Endodermal cell (in vitro differentiated cells): Measurements from ENCODE around the gene MPPED2. TPM values are rescaled to one million over a fixed set of nuclear protein-coding genes. Genes with fewer than 3 reads are reported as not detected.

ENCODE experiments used
- DNase-seq: peaks from one replicate; pipeline ENCODE4 v3.0.0-alpha.2; 2017
- H3K27ac ChIP-seq: 2 replicates; pipeline ENCODE4 v1.5.1; 2013; ENCODE audit warnings: mild to moderate bottlenecking, low read depth, low read length, moderate library complexity
- H3K27me3 ChIP-seq: 2 replicates; pipeline ENCODE4 v1.6.1; 2013; ENCODE audit warnings: mild to moderate bottlenecking, low read length, moderate library complexity; ENCODE audit not compliant: insufficient read depth, control insufficient read depth, poor library complexity, severe bottlenecking
- H3K36me3 ChIP-seq: 2 replicates; pipeline ENCODE4 v1.7.0; 2013; ENCODE audit warnings: mild to moderate bottlenecking, low read length, moderate library complexity; ENCODE audit not compliant: control insufficient read depth, insufficient read depth
- H3K4me1 ChIP-seq: one replicate; pipeline ENCODE4 v1.7.0; 2013; ENCODE audit warnings: low read length; ENCODE audit not compliant: control insufficient read depth, insufficient read depth
- H3K4me3 ChIP-seq: 2 replicates; pipeline ENCODE4 v1.5.1; 2013; ENCODE audit warnings: mild to moderate bottlenecking, low read length, moderate library complexity
- H3K9ac ChIP-seq: 2 replicates; pipeline ENCODE4 v1.6.1; 2013; ENCODE audit warnings: mild to moderate bottlenecking, low read length, moderate library complexity; ENCODE audit not compliant: poor library complexity, severe bottlenecking; ENCODE audit errors: extremely low read depth
- H3K9me3 ChIP-seq: 2 replicates; pipeline ENCODE4 v1.6.1; 2013; ENCODE audit warnings: mild to moderate bottlenecking, low read length, moderate library complexity; ENCODE audit not compliant: control insufficient read depth
- H3K27ac Mint-ChIP-seq: 2 replicates; pipeline ENCODE4 v1.8.0; 2020; ENCODE audit warnings: mixed read lengths
- H3K27me3 Mint-ChIP-seq: 2 replicates; pipeline ENCODE4 v1.8.0; 2021; ENCODE audit warnings: mild to moderate bottlenecking, mixed read lengths; ENCODE audit not compliant: insufficient read depth
- H3K36me3 Mint-ChIP-seq: 2 replicates; pipeline ENCODE4 v1.8.0; 2020; ENCODE audit warnings: low read depth, mixed read lengths
- H3K4me1 Mint-ChIP-seq: 2 replicates; pipeline ENCODE4 v1.8.0; 2020; ENCODE audit warnings: mixed read lengths
- H3K4me3 Mint-ChIP-seq: 2 replicates; pipeline ENCODE4 v1.8.0; 2020; ENCODE audit warnings: mild to moderate bottlenecking, moderate library complexity, mixed read lengths
- H3K9me3 Mint-ChIP-seq: 2 replicates; pipeline ENCODE4 v1.8.0; 2020; ENCODE audit warnings: mild to moderate bottlenecking, mixed read lengths
- WGBS, 2 experiments: methylation state at CpG; one replicate each; pipeline versions ENCODE4 v1.1.5 to v1.1.7; 2013; ENCODE audit warnings: missing lambda C conversion rate in 2 of 2, mixed read lengths in 1 of 2; ENCODE audit not compliant: insufficient coverage in 1 of 2, insufficient read length in 1 of 2; 5-methylcytosine and 5-hydroxymethylcytosine counted together
- total RNA-seq, 2 donors: library from RNA; stranded (reverse); fragmentation: NEBNext Ultra II Directional in 1 of 2; extraction: Animal tissue kit (Norgen Biotek cat#: 25700) in 1 of 2; gene quantifications; 2 replicates in 1 of 2; 3 replicates in 1 of 2; pipeline ENCODE4 v1.2.1, GENCODE V29; 2021
- TF ChIP-seq, protein P1 (sequence below): fragments of 200-600 bp; sonication (generic); conservative IDR thresholded peaks from 2 replicates; pipeline ENCODE4 v1.5.0; 2021; ENCODE audit warnings: antibody characterized with exemption, mild to moderate bottlenecking

MPPED2 gene
- total RNA-seq, 2 donors from 2014 or later: 1.5 to 16.4 TPM

DNA sequence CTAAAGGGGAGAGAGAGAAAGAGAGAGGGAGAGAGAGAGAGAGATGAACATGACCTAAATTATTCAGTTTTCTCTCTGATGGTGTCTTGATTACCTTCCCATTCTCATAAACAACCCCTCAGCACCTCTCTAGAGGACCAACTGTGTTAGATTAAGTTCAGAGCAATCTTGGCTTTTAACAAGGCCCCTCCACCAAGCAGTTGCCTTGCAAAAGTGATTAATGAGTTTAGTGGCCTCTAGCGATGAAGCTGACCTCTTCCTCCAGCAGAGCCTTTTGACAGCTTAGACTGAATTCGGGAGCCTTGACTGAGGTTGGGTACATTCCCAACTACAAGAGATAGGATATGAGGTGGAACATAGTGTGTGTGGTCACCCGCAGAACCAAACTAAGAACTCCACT, 197.2 kb downstream of the MPPED2 start:
- no peak for DNase-seq
- WGBS, 2 experiments: 91 to 100% methylated on average over 1 to 3 of the region's 3 CpGs
- peaks cover 18% of the 10 kb centered on the region for H3K9me3 Mint-ChIP-seq
- peaks cover 2% of the 10 kb centered on the region for H3K36me3 Mint-ChIP-seq
- peaks cover 5% of the 10 kb centered on the region for H3K4me1 Mint-ChIP-seq
- TF ChIP-seq, protein P1, sequence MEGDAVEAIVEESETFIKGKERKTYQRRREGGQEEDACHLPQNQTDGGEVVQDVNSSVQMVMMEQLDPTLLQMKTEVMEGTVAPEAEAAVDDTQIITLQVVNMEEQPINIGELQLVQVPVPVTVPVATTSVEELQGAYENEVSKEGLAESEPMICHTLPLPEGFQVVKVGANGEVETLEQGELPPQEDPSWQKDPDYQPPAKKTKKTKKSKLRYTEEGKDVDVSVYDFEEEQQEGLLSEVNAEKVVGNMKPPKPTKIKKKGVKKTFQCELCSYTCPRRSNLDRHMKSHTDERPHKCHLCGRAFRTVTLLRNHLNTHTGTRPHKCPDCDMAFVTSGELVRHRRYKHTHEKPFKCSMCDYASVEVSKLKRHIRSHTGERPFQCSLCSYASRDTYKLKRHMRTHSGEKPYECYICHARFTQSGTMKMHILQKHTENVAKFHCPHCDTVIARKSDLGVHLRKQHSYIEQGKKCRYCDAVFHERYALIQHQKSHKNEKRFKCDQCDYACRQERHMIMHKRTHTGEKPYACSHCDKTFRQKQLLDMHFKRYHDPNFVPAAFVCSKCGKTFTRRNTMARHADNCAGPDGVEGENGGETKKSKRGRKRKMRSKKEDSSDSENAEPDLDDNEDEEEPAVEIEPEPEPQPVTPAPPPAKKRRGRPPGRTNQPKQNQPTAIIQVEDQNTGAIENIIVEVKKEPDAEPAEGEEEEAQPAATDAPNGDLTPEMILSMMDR: no peak
- no peak overlapping the region for H3K9ac ChIP-seq
- H3K27me3 Mint-ChIP-seq: no peaks in the 10 kb centered on the region
- no peak overlapping the region for H3K4me3 Mint-ChIP-seq
- no peaks in the 10 kb centered on the region for H3K4me1 ChIP-seq
- H3K27ac ChIP-seq: no peak overlapping the region
- peaks cover 14% of the 10 kb centered on the region for H3K9me3 ChIP-seq
- no peak overlapping the region for H3K4me3 ChIP-seq
- H3K36me3 ChIP-seq: no peaks in the 10 kb centered on the region
- peak overlapping the region; percentile 13 for H3K27ac Mint-ChIP-seq
- no peaks in the 10 kb centered on the region for H3K27me3 ChIP-seq

DNA sequence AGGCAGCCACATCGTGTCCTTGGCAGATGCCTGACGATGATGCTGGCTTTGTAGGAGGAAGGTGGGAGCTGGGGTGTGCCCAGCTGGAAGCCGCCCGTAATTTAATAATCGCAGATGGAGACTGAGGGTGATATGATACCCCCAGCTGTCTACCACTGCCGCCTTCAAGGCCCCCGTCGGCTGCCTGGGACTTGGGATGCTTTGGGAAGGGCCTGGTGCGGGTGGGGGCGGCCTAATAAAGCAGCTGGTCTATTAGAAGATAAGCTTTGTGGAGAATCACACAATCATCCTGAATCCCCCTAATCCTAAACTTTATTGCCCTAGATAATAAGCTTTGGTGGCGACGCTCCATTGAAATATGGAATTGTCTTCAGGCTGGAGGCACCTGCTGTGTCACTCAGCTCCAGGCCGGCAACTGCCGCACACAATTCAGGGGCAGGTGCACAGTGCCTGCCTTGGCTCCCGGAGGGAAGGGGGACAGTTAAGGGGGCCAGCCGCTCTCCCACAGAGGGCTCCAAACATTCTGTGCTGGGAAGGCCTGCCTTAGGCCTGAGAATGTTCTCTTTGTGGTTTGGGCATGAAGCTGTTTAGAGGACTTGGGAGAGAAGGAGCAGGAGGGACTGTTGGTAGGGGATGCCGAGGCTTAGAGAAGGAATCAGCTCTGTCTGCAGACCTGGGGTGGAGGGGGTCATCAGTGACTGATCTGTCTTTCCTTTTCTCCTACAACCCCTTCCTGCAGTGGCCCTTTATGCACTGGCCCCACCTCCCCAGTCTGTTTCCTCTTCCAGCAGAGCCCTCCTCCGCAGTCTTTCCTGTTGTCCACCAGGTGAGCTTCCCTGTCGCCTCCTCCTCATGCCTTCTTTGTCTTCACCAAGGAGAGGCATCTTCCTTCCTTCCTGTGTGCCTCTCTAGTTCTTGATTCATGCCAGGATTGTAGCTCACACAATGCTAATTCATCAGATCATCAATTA, 198.0 kb downstream of the MPPED2 start:
- no peak overlapping the region for H3K9ac ChIP-seq
- no peaks in the 10 kb centered on the region for H3K36me3 ChIP-seq
- WGBS, 2 experiments: 91 to 96% methylated on average over 12 to 19 of the region's 19 CpGs
- Mint-ChIP-seq H3K4me1 (peaks cover 5% of the 10 kb centered on the region), H3K27me3 (no peaks in the 10 kb centered on the region), H3K27ac (peak overlapping the region; percentile 13), H3K4me3 (no peak overlapping the region), H3K9me3 (peaks cover 18% of the 10 kb centered on the region), H3K36me3 (peaks cover 2% of the 10 kb centered on the region)
- no peak overlapping the region for H3K4me3 ChIP-seq
- H3K27ac ChIP-seq: no peak overlapping the region
- peaks cover 14% of the 10 kb centered on the region for H3K9me3 ChIP-seq
- H3K4me1 ChIP-seq: no peaks in the 10 kb centered on the region
- DNase-seq: no peak
- TF ChIP-seq, protein P1: peak; percentile 33
- no peaks in the 10 kb centered on the region for H3K27me3 ChIP-seq

DNA sequence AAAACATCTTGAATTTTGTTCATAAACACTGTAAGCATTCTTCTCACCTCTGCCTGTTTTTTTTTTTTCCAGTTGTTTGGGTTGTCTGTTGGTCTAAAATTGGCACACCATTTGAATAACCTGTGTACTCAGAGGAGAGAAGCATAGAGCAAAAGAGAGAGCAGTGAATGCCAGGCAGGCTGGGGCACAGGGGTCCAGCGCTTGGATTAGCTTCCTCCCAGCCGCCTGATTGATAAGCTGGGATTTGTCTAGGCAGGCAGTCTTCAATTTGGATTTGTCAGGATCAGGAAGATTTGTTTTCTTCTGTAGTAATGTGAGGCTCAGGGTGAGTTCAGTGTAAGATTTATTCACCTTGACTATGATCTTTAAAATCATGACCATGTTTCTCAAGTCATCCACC, 204.3 kb downstream of the MPPED2 start:
- Histone ChIP-seq H3K36me3 (no peaks in the 10 kb centered on the region), H3K27me3 (no peaks in the 10 kb centered on the region), H3K9me3 (peaks cover 12% of the 10 kb centered on the region), H3K4me3 (peak overlapping the region; percentile 30), H3K27ac (no peak overlapping the region), H3K9ac (no peak overlapping the region), H3K4me1 (peaks cover 10% of the 10 kb centered on the region)
- Mint-ChIP-seq H3K36me3 (peaks cover 2% of the 10 kb centered on the region), H3K27me3 (no peaks in the 10 kb centered on the region), H3K9me3 (peaks cover 13% of the 10 kb centered on the region), H3K27ac (no peak overlapping the region), H3K4me1 (peaks cover 42% of the 10 kb centered on the region), H3K4me3 (no peak overlapping the region)
- WGBS, 2 experiments: 83% methylated on average over 2 of the region's 2 CpGs; no CpG with 5 or more reads in 1 of the 2 experiments
- no peak for DNase-seq
- TF ChIP-seq, protein P1: no peak
